OCI-LY3 (cell line): Measurements from ENCODE around the gene TRNP1.

ENCODE experiments used
- H2AFZ ChIP-seq: fragments of 200-600, 300-600 bp; shearing (Covaris generic); 2 replicates; pipeline ENCODE4 v1.6.0; 2014; ENCODE audit warnings: antibody characterized with exemption, low read depth, low read length
- H3K27ac ChIP-seq: fragments of 200-600, 300-600 bp; sonication (generic); 2 replicates; pipeline ENCODE4 v1.5.1; 2014; ENCODE audit warnings: mild to moderate bottlenecking, low read length, moderate library complexity, mixed read lengths
- H3K27me3 ChIP-seq: fragments of 200-600, 300-600 bp; sonication (generic); 2 replicates; pipeline ENCODE4 v1.6.1; 2014; ENCODE audit warnings: low read depth, low read length, mixed read lengths
- H3K36me3 ChIP-seq: fragments of 200-600, 300-600 bp; sonication (generic); replicated peaks from 2 replicates; pipeline ENCODE3; 2014; ENCODE audit warnings: low read depth, low read length, mixed read lengths
- H3K4me1 ChIP-seq: fragments of 300-600, 200-600 bp; sonication (generic); 2 replicates; pipeline ENCODE4 v1.6.1; 2014; ENCODE audit warnings: low read length, mixed read lengths
- H3K4me2 ChIP-seq: fragments of 200-600, 300-600 bp; sonication (generic); 2 replicates; pipeline ENCODE4 v1.6.1; 2014; ENCODE audit warnings: low read length, mixed read lengths
- H3K4me3 ChIP-seq: fragments of 300-600, 200-600 bp; sonication (generic); 2 replicates; pipeline ENCODE4 v1.5.1; 2014; ENCODE audit warnings: antibody characterized with exemption, mild to moderate bottlenecking, low read length, moderate library complexity
- H3K79me2 ChIP-seq: fragments of 300-600, 200-600 bp; shearing (Covaris generic); 2 replicates; pipeline ENCODE4 v1.6.1; 2014; ENCODE audit warnings: mild to moderate bottlenecking, low read length, mixed read lengths
- H3K9ac ChIP-seq: fragments of 300-600, 200-600 bp; shearing (Covaris generic); 2 replicates; pipeline ENCODE4 v1.6.0; 2014; ENCODE audit warnings: mild to moderate bottlenecking, low read length, moderate library complexity
- H3K9me3 ChIP-seq: fragments of 200-600, 300-600 bp; shearing (Covaris generic); 2 replicates; pipeline ENCODE4 v1.6.1; 2014; ENCODE audit warnings: low read length, mixed read lengths; ENCODE audit not compliant: insufficient read depth
- H4K20me1 ChIP-seq: fragments of 200-600, 300-600 bp; sonication (generic); 2 replicates; pipeline ENCODE4 v1.6.1; 2016; ENCODE audit warnings: low read length, mixed read lengths; ENCODE audit not compliant: insufficient read depth
- CTCF ChIP-seq: fragments of 200-600, 300-600 bp; sonication (generic); IDR thresholded peaks from 2 replicates; pipeline ENCODE4 v1.5.1; 2014; ENCODE audit warnings: antibody characterized with exemption, low read length, low read depth
- EZH2phosphoT487 ChIP-seq: fragments of 200-600 bp; shearing (Covaris generic); IDR thresholded peaks from 2 replicates; pipeline ENCODE4 v1.6.1; 2018; ENCODE audit warnings: antibody characterized with exemption, mixed run types, low read depth

The TRNP1 gene

GRCh38 chr1:26972390-26972789 is 21.1 kb upstream of the TRNP1 start:
- Histone ChIP-seq H3K9me3 (no peaks in the 10 kb centered on the region), H3K4me2 (no peak overlapping the region), H3K36me3 (no peaks in the 10 kb centered on the region), H3K27me3 (no peaks in the 10 kb centered on the region), H3K27ac (no peak overlapping the region), H3K79me2 (no peaks in the 10 kb centered on the region), H3K9ac (no peak overlapping the region), H2AFZ (no peak overlapping the region), H3K4me3 (no peak overlapping the region), H4K20me1 (no peaks in the 10 kb centered on the region), H3K4me1 (no peaks in the 10 kb centered on the region)
- no peak for TF ChIP-seq EZH2phosphoT487
- TF ChIP-seq CTCF: no peak

- Histone ChIP-seq H3K9me3 (no peaks in the 10 kb centered on the region), H3K27me3 (no peaks in the 10 kb centered on the region), H3K79me2 (no peaks in the 10 kb centered on the region), H3K4me1 (no peaks in the 10 kb centered on the region), H3K4me3 (no peak overlapping the region), H3K36me3 (no peaks in the 10 kb centered on the region), H3K4me2 (no peak overlapping the region), H3K9ac (no peak overlapping the region), H3K27ac (no peak overlapping the region), H4K20me1 (no peaks in the 10 kb centered on the region), H2AFZ (no peak overlapping the region)
- TF ChIP-seq EZH2phosphoT487 (no peak), CTCF (no peak)
These were observed 20.7 kb upstream of the TRNP1 start for GRCh38 chr1:26972821-26973220.

- no peaks in the 10 kb centered on the region for H3K79me2 ChIP-seq
- H2AFZ ChIP-seq: no peak overlapping the region
- H3K4me1 ChIP-seq: no peaks in the 10 kb centered on the region
- no peak overlapping the region for H3K9ac ChIP-seq
- no peak for TF ChIP-seq CTCF
- no peak for TF ChIP-seq EZH2phosphoT487
- no peak overlapping the region for H3K4me2 ChIP-seq
- no peaks in the 10 kb centered on the region for H4K20me1 ChIP-seq
- H3K4me3 ChIP-seq: no peak overlapping the region
- H3K27ac ChIP-seq: no peak overlapping the region
- H3K36me3 ChIP-seq: no peaks in the 10 kb centered on the region
- no peaks in the 10 kb centered on the region for H3K27me3 ChIP-seq
- no peaks in the 10 kb centered on the region for H3K9me3 ChIP-seq
These were observed 16.6 kb upstream of the TRNP1 start for GRCh38 chr1:26976621-26977510.

- H3K4me3 ChIP-seq: no peak overlapping the region
- H3K36me3 ChIP-seq: no peaks in the 10 kb centered on the region
- no peak overlapping the region for H3K4me2 ChIP-seq
- TF ChIP-seq EZH2phosphoT487 (no peak), CTCF (no peak)
- no peaks in the 10 kb centered on the region for H3K27me3 ChIP-seq
- no peaks in the 10 kb centered on the region for H3K4me1 ChIP-seq
- no peak overlapping the region for H3K9ac ChIP-seq
- no peaks in the 10 kb centered on the region for H3K79me2 ChIP-seq
- H4K20me1 ChIP-seq: no peaks in the 10 kb centered on the region
- H3K9me3 ChIP-seq: no peaks in the 10 kb centered on the region
- no peak overlapping the region for H2AFZ ChIP-seq
- no peak overlapping the region for H3K27ac ChIP-seq
These were observed 14.6 kb upstream of the TRNP1 start for GRCh38 chr1:26978901-26979300.
